Ascending aorta (tissue), 2 donors: ENCODE measurements around the gene CCDC9B. TPM values are rescaled to one million over a fixed set of nuclear protein-coding genes. Genes with fewer than 3 reads are reported as not detected.
A peak's percentile ranks its signal among the peaks of the same experiment; 100 is the strongest.

Experiments used
- DNase-seq, 2 donors: peaks; one replicate each; pipeline ENCODE4 v3.0.0-alpha.2; 2019; ENCODE audit warnings: low spot score in 2 of 2
- H3K27ac ChIP-seq, 2 donors: fragments of 200-600 bp; sonication (generic); one replicate each; pipeline ENCODE4 v1.5.1; 2016 to 2017; ENCODE audit warnings: mild to moderate bottlenecking in 1 of 2
- H3K27me3 ChIP-seq: fragments of 200-600 bp; sonication (generic); one replicate; pipeline ENCODE4 v1.5.1; 2017
- H3K36me3 ChIP-seq, 2 donors: fragments of 200-600 bp; sonication (generic); one replicate each; pipeline ENCODE4 v1.5.1; 2016
- H3K4me1 ChIP-seq, 2 donors: fragments of 200-600 bp; sonication (generic); one replicate each; pipeline ENCODE4 v1.5.1; 2016 to 2017; ENCODE audit warnings: mild to moderate bottlenecking in 1 of 2
- H3K4me3 ChIP-seq, 2 donors: fragments of 200-600 bp; sonication (generic); one replicate each; pipeline ENCODE4 v1.5.1; 2016 to 2017; ENCODE audit warnings: mild to moderate bottlenecking in 1 of 2
- H3K9me3 ChIP-seq, 2 donors: fragments of 200-600 bp; sonication (generic); one replicate each; pipeline ENCODE4 v1.5.1; 2016
- CTCF ChIP-seq, 3 experiments: fragments of 200-600 bp in 2 of 3; fragments of 450-650 bp in 1 of 3; sonication (generic) in 2 of 3; IDR thresholded peaks; one replicate each; pipeline ENCODE4 v1.5.1; 2016 to 2019; ENCODE audit warnings: antibody characterized with exemption in 3 of 3, mild to moderate bottlenecking in 1 of 3, moderate library complexity in 1 of 3
- intact Hi-C: fragments of 100-400 bp; cut with DNase I; formaldehyde crosslinking; loops from one replicate; pipeline ENCODE4 v1.15.1; 2023
- total RNA-seq: library from RNA; depleted of rRNA; stranded (reverse); fragments of >200 nt; gene quantifications from one replicate; pipeline ENCODE4 v1.1.0, GENCODE V29; 2016

Gene CCDC9B
- total RNA-seq, 1 donor from 2014 or later = 55.8 TPM

GRCh38 chr15:40346579-40347558, 6.1 kb upstream of the CCDC9B start:
- no peaks in the 10 kb centered on the region for H3K36me3 ChIP-seq
- H3K27ac ChIP-seq = no peak overlapping the region
- H3K9me3 ChIP-seq = no peaks in the 10 kb centered on the region
- DNase-seq = no peak
- H3K27me3 ChIP-seq = no peaks in the 10 kb centered on the region
- intact Hi-C loops = no loop called here
- H3K4me1 ChIP-seq = peaks cover 9 to 26% of the 10 kb centered on the region in 2 donors
- no peak overlapping the region for H3K4me3 ChIP-seq
- TF ChIP-seq CTCF (IDR thresholded peaks at IDR 0.05) = no peak

DNA sequence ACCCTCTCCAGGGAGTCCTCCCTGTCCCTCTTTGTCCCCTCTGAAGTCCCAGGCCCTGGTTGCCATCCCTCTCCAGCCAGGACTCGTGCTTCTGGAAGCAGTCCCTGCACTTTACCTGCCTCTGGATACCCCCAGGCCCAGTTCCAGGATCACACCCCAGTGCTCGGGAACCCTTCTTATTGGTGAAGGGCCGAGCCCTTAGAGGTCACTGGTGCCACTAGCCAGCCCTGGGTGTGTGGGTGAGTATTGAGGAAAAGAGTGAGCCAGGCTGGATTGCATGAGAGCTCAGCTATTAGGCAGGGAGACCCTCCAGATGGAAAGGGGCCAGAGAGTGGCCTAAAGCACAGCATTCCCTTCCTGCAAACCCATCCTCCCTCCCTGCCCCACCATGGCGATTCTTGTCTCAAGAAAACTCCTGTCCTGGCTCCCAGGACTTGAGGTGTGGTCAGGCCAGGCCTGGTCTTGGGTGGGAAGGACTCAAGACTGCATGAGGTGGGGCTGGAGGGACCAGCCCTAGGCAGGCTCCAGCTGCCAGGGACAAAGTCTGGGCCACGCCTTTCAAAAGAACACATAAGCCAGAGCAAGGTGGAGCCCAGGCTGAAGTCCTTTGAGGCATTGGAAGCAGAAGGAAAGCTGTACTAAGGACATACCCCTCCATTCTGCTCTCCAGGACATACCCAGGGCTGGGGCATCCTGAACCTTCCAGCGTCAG, 5.3 kb upstream of the CCDC9B start:
- Histone ChIP-seq H3K4me1 (peaks cover 16 to 34% of the 10 kb centered on the region in 2 donors), H3K36me3 (no peaks in the 10 kb centered on the region), H3K27me3 (no peaks in the 10 kb centered on the region), H3K9me3 (no peaks in the 10 kb centered on the region), H3K27ac (no peak overlapping the region), H3K4me3 (no peak overlapping the region)
- DNase-seq = no peak
- no peak for TF ChIP-seq CTCF (IDR thresholded peaks at IDR 0.05)
- intact Hi-C loops = loop anchor here (2.0 kb wide), 1 partner anchor 77 kb away; no protein-coding TSS in a partner anchor

- DNase-seq = no peak
- Histone ChIP-seq H3K4me1 (peaks cover 17 to 39% of the 10 kb centered on the region in 2 donors), H3K27ac (no peak overlapping the region), H3K27me3 (no peaks in the 10 kb centered on the region), H3K36me3 (no peaks in the 10 kb centered on the region), H3K4me3 (no peak overlapping the region), H3K9me3 (no peaks in the 10 kb centered on the region)
- intact Hi-C loops = loop anchor here (2.0 kb wide), 1 partner anchor 77 kb away; no protein-coding TSS in a partner anchor
- no peak for TF ChIP-seq CTCF (IDR thresholded peaks at IDR 0.05)
Measured at GRCh38 chr15:40345225-40345866, 4.6 kb upstream of the CCDC9B start.

GRCh38 chr15:40344631-40345120, 3.9 kb upstream of the CCDC9B start:
- no peaks in the 10 kb centered on the region for H3K9me3 ChIP-seq
- H3K4me3 ChIP-seq = no peak overlapping the region
- DNase-seq = no peak
- intact Hi-C loops = loop anchor here (2.0 to 5.0 kb wide), 3 partner anchors 63 to 223 kb away; partner anchors contain the start of genes CCDC32, IVD and RPUSD2
- peaks cover 20 to 45% of the 10 kb centered on the region in 2 donors for H3K4me1 ChIP-seq
- H3K36me3 ChIP-seq = no peaks in the 10 kb centered on the region
- no peaks in the 10 kb centered on the region for H3K27me3 ChIP-seq
- peak overlapping the region; percentile 98 to 99 for H3K27ac ChIP-seq
- TF ChIP-seq CTCF (IDR thresholded peaks at IDR 0.05) = peak; percentile 69 to 87 (median 80)

- no peak overlapping the region for H3K4me3 ChIP-seq
- no peaks in the 10 kb centered on the region for H3K9me3 ChIP-seq
- H3K27me3 ChIP-seq = no peaks in the 10 kb centered on the region
- no peak for DNase-seq
- TF ChIP-seq CTCF (IDR thresholded peaks at IDR 0.05) = no peak
- H3K36me3 ChIP-seq = no peaks in the 10 kb centered on the region
- peak overlapping the region; percentile 98 to 99 for H3K27ac ChIP-seq
- intact Hi-C loops = loop anchor here (2.0 to 5.0 kb wide), 3 partner anchors 63 to 223 kb away; partner anchors contain the start of genes CCDC32, IVD and RPUSD2
- peaks cover 24 to 49% of the 10 kb centered on the region in 2 donors for H3K4me1 ChIP-seq
Measured at GRCh38 chr15:40344217-40344616, 3.5 kb upstream of the CCDC9B start.
